HepG2 (cell line): ENCODE data around the gene CFL1. TPM values are rescaled to one million over a fixed set of nuclear protein-coding genes. Genes with fewer than 3 reads are reported as not detected.

Source experiments
- IKZF1 ChIP-seq: fragments of 450-650 bp; IDR thresholded peaks from 2 replicates; pipeline ENCODE4 v1.7.1; 2016
- IRF1 ChIP-seq: sonication (generic); formaldehyde crosslinking; IDR thresholded peaks from 2 replicates; pipeline ENCODE4 v1.4.0; 2020; ENCODE audit warnings: low read depth, mild to moderate bottlenecking, missing genetic modification reagents
- IRF2 ChIP-seq: IDR thresholded peaks from 2 replicates; pipeline ENCODE4 v1.6.1; 2018; ENCODE audit warnings: missing genetic modification reagents, missing compliant biosample characterization
- MAFF ChIP-seq: IDR thresholded peaks from 2 replicates; pipeline ENCODE4 v1.6.1; 2011; ENCODE audit warnings: low read depth, low read length, improper control_type of control experiment
- MATR3 ChIP-seq: sonication (generic); formaldehyde crosslinking; IDR thresholded peaks from 2 replicates; pipeline ENCODE4 v1.4.0; 2020; ENCODE audit warnings: missing genetic modification reagents
- MLX ChIP-seq: IDR thresholded peaks from 2 replicates; pipeline ENCODE4 v1.6.1; 2016
- NBN ChIP-seq: fragments of 450-650 bp; conservative IDR thresholded peaks from 2 replicates; pipeline ENCODE4 v1.6.1; 2017
- RBM22 ChIP-seq: fragments of 200-400 bp; formaldehyde crosslinking; optimal IDR thresholded peaks from 2 replicates; pipeline ENCODE3; 2017; ENCODE audit warnings: mild to moderate bottlenecking, low read length, moderate library complexity
- ZC3H13 ChIP-seq: sonication (generic); formaldehyde crosslinking; IDR thresholded peaks from 2 replicates; pipeline ENCODE4 v1.8.1; 2023; ENCODE audit warnings: mild to moderate bottlenecking, missing genetic modification reagents, moderate library complexity
- ZFY ChIP-seq: sonication (generic); formaldehyde crosslinking; IDR thresholded peaks from 2 replicates; pipeline ENCODE4 v1.4.0; 2020; ENCODE audit warnings: missing genetic modification reagents
- ZNF207 ChIP-seq: fragments of 450-650 bp; IDR thresholded peaks from 2 replicates; pipeline ENCODE4 v1.6.1; 2016; ENCODE audit warnings: antibody characterized with exemption, borderline replicate concordance
- ZNF224 ChIP-seq: sonication (generic); formaldehyde crosslinking; IDR thresholded peaks from 2 replicates; pipeline ENCODE4 v1.5.0; 2020; ENCODE audit warnings: mild to moderate bottlenecking, missing genetic modification reagents
- ZNF562 ChIP-seq: sonication (generic); formaldehyde crosslinking; IDR thresholded peaks from 2 replicates; pipeline ENCODE4 v1.8.0; 2022; ENCODE audit warnings: missing genetic modification reagents, borderline replicate concordance
- ZNF646 ChIP-seq: sonication (generic); formaldehyde crosslinking; IDR thresholded peaks from 2 replicates; pipeline ENCODE4 v1.9.0; 2021; ENCODE audit warnings: mild to moderate bottlenecking, missing genetic modification reagents
- ZNF674 ChIP-seq: sonication (generic); formaldehyde crosslinking; IDR thresholded peaks from 2 replicates; pipeline ENCODE4 v1.5.0; 2020; ENCODE audit warnings: low read depth, mild to moderate bottlenecking, missing genetic modification reagents
- ZSCAN20 ChIP-seq: sonication (generic); formaldehyde crosslinking; IDR thresholded peaks from 2 replicates; pipeline ENCODE4 v1.4.0; 2020; ENCODE audit warnings: missing genetic modification reagents, mild to moderate bottlenecking, borderline replicate concordance
- polyA plus RNA-seq, 8 experiments: library from polyadenylated mRNA; depleted of rRNA in 3 of 8; stranded (reverse) in 7 of 8; unstranded in 1 of 8; fragments of >200 nt; fragmentation: Illumina TruSeq in 4 of 8; extraction: Trizol in 4 of 8; gene quantifications; 2 replicates each; pipeline versions ENCODE4 v1.2.1 to v1.2.3, GENCODE V29; 2011 to 2016; ENCODE audit warnings: low read depth in 4 of 8, missing spikeins in 1 of 8, mixed read lengths in 1 of 8; ENCODE audit not compliant: insufficient read depth in 1 of 8
- total RNA-seq, 5 experiments: library from RNA; depleted of rRNA; stranded (reverse); fragments of >200 nt; fragmentation: Illumina TruSeq; extraction: Trizol; gene quantifications; 2 replicates each; pipeline ENCODE4 v1.2.3, GENCODE V29; 2016; ENCODE audit warnings: low read depth in 1 of 5
- TF ChIP-seq, protein P1 (sequence below): sonication (generic); formaldehyde crosslinking; IDR thresholded peaks from 2 replicates; pipeline ENCODE4 v1.4.0; 2020; ENCODE audit warnings: mild to moderate bottlenecking, missing genetic modification reagents

CFL1 gene
- total and polyA plus RNA-seq, 2 of the 13 experiments (the other 11 are each of a cell fraction or from before 2014, with no cell fraction given), result 379 to 383 TPM

- TF ChIP-seq, protein P1, sequence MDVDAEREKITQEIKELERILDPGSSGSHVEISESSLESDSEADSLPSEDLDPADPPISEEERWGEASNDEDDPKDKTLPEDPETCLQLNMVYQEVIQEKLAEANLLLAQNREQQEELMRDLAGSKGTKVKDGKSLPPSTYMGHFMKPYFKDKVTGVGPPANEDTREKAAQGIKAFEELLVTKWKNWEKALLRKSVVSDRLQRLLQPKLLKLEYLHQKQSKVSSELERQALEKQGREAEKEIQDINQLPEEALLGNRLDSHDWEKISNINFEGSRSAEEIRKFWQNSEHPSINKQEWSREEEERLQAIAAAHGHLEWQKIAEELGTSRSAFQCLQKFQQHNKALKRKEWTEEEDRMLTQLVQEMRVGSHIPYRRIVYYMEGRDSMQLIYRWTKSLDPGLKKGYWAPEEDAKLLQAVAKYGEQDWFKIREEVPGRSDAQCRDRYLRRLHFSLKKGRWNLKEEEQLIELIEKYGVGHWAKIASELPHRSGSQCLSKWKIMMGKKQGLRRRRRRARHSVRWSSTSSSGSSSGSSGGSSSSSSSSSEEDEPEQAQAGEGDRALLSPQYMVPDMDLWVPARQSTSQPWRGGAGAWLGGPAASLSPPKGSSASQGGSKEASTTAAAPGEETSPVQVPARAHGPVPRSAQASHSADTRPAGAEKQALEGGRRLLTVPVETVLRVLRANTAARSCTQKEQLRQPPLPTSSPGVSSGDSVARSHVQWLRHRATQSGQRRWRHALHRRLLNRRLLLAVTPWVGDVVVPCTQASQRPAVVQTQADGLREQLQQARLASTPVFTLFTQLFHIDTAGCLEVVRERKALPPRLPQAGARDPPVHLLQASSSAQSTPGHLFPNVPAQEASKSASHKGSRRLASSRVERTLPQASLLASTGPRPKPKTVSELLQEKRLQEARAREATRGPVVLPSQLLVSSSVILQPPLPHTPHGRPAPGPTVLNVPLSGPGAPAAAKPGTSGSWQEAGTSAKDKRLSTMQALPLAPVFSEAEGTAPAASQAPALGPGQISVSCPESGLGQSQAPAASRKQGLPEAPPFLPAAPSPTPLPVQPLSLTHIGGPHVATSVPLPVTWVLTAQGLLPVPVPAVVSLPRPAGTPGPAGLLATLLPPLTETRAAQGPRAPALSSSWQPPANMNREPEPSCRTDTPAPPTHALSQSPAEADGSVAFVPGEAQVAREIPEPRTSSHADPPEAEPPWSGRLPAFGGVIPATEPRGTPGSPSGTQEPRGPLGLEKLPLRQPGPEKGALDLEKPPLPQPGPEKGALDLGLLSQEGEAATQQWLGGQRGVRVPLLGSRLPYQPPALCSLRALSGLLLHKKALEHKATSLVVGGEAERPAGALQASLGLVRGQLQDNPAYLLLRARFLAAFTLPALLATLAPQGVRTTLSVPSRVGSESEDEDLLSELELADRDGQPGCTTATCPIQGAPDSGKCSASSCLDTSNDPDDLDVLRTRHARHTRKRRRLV, result no peak
- TF ChIP-seq IRF1 (CRISPR knock-in tag) (no peak; the same call in 1 of the 2 replicates), MATR3 (no peak), ZSCAN20 (CRISPR knock-in tag) (peak; percentile 85; the same call in 1 of the 2 replicates), ZNF224 (CRISPR knock-in tag) (no peak), IKZF1 (no peak), NBN (no peak), ZNF562 (CRISPR knock-in tag) (peak; percentile 66; the same call in 1 of the 2 replicates), IRF2 (no peak; the same call in 1 of the 2 replicates), ZNF674 (peak; percentile 45; the same call in 1 of the 2 replicates), ZC3H13 (CRISPR knock-in tag) (no peak), ZNF207 (no peak), ZNF646 (no peak), RBM22 (no peak), MLX (CRISPR knock-in tag) (no peak), MAFF (no peak), ZFY (peak; percentile 93)
Measured at GRCh38 chr11:65890324-65891218, 32.6 kb upstream of the CFL1 start, which contains the start of gene CCDC85B (continued).
